Measurements from ENCODE around the gene ZNF407.

Gene ZNF407

DNA sequence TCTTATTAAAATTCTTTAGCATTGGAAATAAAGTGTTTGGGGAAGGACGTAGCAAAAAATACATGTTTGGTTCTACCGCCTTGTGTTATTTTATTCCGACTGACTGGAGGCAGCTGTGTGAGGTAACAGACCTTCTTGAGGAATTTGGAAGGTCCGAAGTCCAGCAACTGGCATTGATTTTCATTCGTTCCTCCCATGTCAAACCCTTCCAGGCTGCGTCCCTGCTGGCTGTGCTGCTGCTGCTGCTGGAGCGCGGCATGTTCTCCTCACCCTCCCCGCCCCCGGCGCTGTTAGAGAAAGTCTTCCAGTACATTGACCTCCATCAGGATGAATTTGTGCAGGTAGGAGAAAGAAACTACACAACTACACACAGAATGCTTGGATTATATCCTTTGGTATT lies 41.5 kb upstream of the ZNF407 start:
- TF ChIP-seq ZNF157 (tag by site-specific recombination; IDR thresholded peaks at IDR 0.05) (no peak), ZNF404 (tag by site-specific recombination; IDR thresholded peaks at IDR 0.05) (no peak), ZNF19 (tag by site-specific recombination; IDR thresholded peaks at IDR 0.05; ENCODE audit: low read depth) (no peak)
- TF ChIP-seq, protein P1, sequence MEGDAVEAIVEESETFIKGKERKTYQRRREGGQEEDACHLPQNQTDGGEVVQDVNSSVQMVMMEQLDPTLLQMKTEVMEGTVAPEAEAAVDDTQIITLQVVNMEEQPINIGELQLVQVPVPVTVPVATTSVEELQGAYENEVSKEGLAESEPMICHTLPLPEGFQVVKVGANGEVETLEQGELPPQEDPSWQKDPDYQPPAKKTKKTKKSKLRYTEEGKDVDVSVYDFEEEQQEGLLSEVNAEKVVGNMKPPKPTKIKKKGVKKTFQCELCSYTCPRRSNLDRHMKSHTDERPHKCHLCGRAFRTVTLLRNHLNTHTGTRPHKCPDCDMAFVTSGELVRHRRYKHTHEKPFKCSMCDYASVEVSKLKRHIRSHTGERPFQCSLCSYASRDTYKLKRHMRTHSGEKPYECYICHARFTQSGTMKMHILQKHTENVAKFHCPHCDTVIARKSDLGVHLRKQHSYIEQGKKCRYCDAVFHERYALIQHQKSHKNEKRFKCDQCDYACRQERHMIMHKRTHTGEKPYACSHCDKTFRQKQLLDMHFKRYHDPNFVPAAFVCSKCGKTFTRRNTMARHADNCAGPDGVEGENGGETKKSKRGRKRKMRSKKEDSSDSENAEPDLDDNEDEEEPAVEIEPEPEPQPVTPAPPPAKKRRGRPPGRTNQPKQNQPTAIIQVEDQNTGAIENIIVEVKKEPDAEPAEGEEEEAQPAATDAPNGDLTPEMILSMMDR (tag by site-specific recombination; IDR thresholded peaks at IDR 0.05), result no peak
- Histone ChIP-seq H3K9me3 (ENCODE audit: control insufficient read depth, insufficient read depth, low read depth, low read length) (no peaks in the 10 kb centered on the region), H3K36me3 (ENCODE audit: control insufficient read depth in 2 of 2, insufficient read depth in 1 of 2, low read length in 2 of 2) (no peaks in the 10 kb centered on the region), H3K27ac (ENCODE audit: extremely low read depth, low read depth, low read length) (no peak overlapping the region), H3K4me3 (ENCODE audit: low read depth, low read length) (no peak overlapping the region), H3K4me1 (ENCODE audit: control insufficient read depth, insufficient read depth, low read length) (no peaks in the 10 kb centered on the region)
- ChIA-PET POLR2A (no interaction called here), CTCF (no interaction called here)

DNA sequence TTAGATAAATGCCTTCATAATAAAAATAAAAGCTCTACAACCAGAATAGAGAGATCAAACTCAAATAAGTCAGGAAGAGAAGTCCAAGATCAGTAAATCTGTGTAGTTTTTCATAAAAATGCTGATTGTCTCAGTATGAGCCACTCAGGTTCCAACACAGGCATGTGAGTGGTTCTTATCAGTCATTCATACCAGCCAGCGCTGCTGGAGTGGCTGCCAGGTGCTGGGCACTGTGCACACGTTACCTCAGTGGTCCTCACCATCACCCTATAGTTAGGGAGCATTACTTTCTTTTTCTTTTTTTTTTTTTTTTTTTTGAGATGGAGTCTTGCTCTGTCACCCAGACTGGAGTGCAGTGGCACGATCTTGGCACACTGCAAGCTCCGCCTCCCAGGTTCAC lies 39.6 kb upstream of the ZNF407 start:
- Histone ChIP-seq H3K4me1 (ENCODE audit: control insufficient read depth, insufficient read depth, low read length) (no peaks in the 10 kb centered on the region), H3K9me3 (ENCODE audit: control insufficient read depth, insufficient read depth, low read depth, low read length) (no peaks in the 10 kb centered on the region), H3K27ac (ENCODE audit: extremely low read depth, low read depth, low read length) (no peak overlapping the region), H3K36me3 (ENCODE audit: control insufficient read depth in 2 of 2, insufficient read depth in 1 of 2, low read length in 2 of 2) (no peaks in the 10 kb centered on the region), H3K4me3 (ENCODE audit: low read depth, low read length) (no peak overlapping the region)
- ChIA-PET CTCF (no interaction called here), POLR2A (no interaction called here)
- TF ChIP-seq KLF8 (tag by site-specific recombination; IDR thresholded peaks at IDR 0.05), result no peak
- TF ChIP-seq ZNF202 (tag by site-specific recombination; IDR thresholded peaks at IDR 0.05; ENCODE audit: borderline replicate concordance), result no peak
- TF ChIP-seq, protein P2, sequence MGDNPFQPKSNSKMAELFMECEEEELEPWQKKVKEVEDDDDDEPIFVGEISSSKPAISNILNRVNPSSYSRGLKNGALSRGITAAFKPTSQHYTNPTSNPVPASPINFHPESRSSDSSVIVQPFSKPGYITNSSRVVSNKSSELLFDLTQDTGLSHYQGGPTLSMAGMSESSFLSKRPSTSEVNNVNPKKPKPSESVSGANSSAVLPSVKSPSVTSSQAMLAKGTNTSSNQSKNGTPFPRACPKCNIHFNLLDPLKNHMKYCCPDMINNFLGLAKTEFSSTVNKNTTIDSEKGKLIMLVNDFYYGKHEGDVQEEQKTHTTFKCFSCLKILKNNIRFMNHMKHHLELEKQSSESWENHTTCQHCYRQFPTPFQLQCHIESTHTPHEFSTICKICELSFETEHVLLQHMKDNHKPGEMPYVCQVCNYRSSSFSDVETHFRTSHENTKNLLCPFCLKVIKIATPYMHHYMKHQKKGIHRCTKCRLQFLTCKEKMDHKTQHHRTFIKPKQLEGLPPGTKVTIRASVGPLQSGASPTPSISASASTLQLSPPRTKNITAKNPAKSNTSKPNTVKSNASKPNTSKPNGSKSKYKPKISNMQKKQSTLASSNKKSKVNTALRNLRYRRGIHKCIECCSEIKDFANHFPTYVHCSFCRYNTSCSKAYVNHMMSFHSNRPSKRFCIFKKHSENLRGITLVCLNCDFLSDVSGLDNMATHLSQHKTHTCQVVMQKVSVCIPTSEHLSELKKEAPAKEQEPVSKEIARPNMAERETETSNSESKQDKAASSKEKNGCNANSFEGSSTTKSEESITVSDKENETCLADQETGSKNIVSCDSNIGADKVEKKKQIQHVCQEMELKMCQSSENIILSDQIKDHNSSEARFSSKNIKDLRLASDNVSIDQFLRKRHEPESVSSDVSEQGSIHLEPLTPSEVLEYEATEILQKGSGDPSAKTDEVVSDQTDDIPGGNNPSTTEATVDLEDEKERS (tag by site-specific recombination; IDR thresholded peaks at IDR 0.05), result no peak
- no peak for TF ChIP-seq ZNF10 (tag by site-specific recombination; IDR thresholded peaks at IDR 0.05)
- no peak for TF ChIP-seq ZNF529 (tag by site-specific recombination; IDR thresholded peaks at IDR 0.05; ENCODE audit: insufficient replicate concordance)
- TF ChIP-seq ZNF785 (tag by site-specific recombination; IDR thresholded peaks at IDR 0.05), result no peak
- TF ChIP-seq, protein P3, sequence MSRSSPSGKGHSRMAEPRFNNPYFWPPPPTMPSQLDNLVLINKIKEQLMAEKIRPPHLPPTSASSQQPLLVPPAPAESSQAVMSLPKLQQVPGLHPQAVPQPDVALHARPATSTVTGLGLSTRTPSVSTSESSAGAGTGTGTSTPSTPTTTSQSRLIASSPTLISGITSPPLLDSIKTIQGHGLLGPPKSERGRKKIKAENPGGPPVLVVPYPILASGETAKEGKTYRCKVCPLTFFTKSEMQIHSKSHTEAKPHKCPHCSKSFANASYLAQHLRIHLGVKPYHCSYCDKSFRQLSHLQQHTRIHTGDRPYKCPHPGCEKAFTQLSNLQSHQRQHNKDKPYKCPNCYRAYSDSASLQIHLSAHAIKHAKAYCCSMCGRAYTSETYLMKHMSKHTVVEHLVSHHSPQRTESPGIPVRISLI (tag by site-specific recombination; IDR thresholded peaks at IDR 0.05), result no peak
- TF ChIP-seq OVOL3 (tag by site-specific recombination; IDR thresholded peaks at IDR 0.05), result no peak
- TF ChIP-seq ZNF626 (tag by site-specific recombination; IDR thresholded peaks at IDR 0.05), result no peak
- no peak for TF ChIP-seq KLF10 (tag by site-specific recombination; IDR thresholded peaks at IDR 0.05)

DNA sequence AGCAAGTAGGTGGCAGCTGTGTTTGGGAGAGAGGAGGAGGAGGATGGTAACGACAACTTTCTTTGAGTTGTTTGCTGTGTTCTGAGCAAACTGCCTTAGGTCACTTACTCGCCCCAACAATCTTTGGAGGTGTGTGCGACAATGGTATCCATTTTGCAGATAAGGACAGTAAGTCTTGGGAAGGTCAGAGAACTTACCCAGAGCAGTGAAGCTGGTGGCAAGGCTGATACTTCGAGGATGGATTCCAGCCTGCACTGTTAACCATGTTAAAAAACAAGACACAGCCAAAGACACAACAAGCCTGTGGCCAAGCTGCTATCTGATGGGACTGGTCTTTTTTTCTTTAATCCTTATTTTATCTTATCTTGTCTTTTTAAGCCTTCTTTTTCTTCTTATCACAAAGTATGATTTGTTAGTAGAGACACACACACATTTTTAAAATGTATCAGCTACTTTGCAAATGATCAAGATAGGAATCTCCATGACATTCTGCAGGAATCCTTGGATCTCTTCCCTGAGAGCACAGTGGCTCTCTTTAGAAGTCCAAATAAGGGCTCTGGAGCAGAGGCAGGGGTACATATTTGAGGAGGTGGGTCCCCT lies 35.4 kb upstream of the ZNF407 start:
- ChIA-PET POLR2A (no interaction called here), CTCF (interaction anchor here (1.5 to 1.8 kb wide), 2 partner anchors 9 to 10 kb away, joined by 6 to 9 read pairs; no protein-coding TSS in a partner anchor)
- TF ChIP-seq REPIN1 (tag by site-specific recombination; IDR thresholded peaks at IDR 0.05; ENCODE audit: low read depth) (no peak), ZNF561 (tag by site-specific recombination; IDR thresholded peaks at IDR 0.05; ENCODE audit: borderline replicate concordance) (no peak), GLIS2 (tag by site-specific recombination; IDR thresholded peaks at IDR 0.05) (no peak), GLIS1 (tag by site-specific recombination; IDR thresholded peaks at IDR 0.05) (no peak), PRDM1 (tag by site-specific recombination; IDR thresholded peaks at IDR 0.05) (no peak)
- TF ChIP-seq, protein P4, sequence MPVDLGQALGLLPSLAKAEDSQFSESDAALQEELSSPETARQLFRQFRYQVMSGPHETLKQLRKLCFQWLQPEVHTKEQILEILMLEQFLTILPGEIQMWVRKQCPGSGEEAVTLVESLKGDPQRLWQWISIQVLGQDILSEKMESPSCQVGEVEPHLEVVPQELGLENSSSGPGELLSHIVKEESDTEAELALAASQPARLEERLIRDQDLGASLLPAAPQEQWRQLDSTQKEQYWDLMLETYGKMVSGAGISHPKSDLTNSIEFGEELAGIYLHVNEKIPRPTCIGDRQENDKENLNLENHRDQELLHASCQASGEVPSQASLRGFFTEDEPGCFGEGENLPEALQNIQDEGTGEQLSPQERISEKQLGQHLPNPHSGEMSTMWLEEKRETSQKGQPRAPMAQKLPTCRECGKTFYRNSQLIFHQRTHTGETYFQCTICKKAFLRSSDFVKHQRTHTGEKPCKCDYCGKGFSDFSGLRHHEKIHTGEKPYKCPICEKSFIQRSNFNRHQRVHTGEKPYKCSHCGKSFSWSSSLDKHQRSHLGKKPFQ (tag by site-specific recombination; IDR thresholded peaks at IDR 0.05), result no peak
- Histone ChIP-seq H3K9me3 (ENCODE audit: control insufficient read depth, insufficient read depth, low read depth, low read length) (no peaks in the 10 kb centered on the region), H3K36me3 (ENCODE audit: control insufficient read depth in 2 of 2, insufficient read depth in 1 of 2, low read length in 2 of 2) (no peaks in the 10 kb centered on the region), H3K4me1 (ENCODE audit: control insufficient read depth, insufficient read depth, low read length) (no peaks in the 10 kb centered on the region), H3K27ac (ENCODE audit: extremely low read depth, low read depth, low read length) (no peak overlapping the region), H3K4me3 (ENCODE audit: low read depth, low read length) (no peak overlapping the region)

Measured in HEK293 (cell line).